ENCODE results near the gene LRRN2. TPM values are rescaled to one million over a fixed set of nuclear protein-coding genes. Genes with fewer than 3 reads are reported as not detected.

The LRRN2 gene
- total and polyA plus RNA-seq, 2 experiments from 2014 or later, result 7.0 to 27.9 TPM

- H2AFZ ChIP-seq, result no peak overlapping the region
- H3K4me3 ChIP-seq, result no peak overlapping the region
- peaks cover 6% of the 10 kb centered on the region for H3K4me1 ChIP-seq (ENCODE audit: insufficient read depth)
- peaks cover 14% of the 10 kb centered on the region for H3K27me3 ChIP-seq
- no peak for TF ChIP-seq EZH2phosphoT487 (IDR thresholded peaks at IDR 0.05; ENCODE audit: low read depth, severe bottlenecking, unreplicated experiment)
- TF ChIP-seq EZH2 (IDR thresholded peaks at IDR 0.05; ENCODE audit: borderline replicate concordance), result peak; percentile 36
- no peak for TF ChIP-seq CTCF (IDR thresholded peaks at IDR 0.05; ENCODE audit: poor library complexity)
- H3K4me2 ChIP-seq, result no peak overlapping the region
- no peaks in the 10 kb centered on the region for H4K20me1 ChIP-seq (ENCODE audit: insufficient read depth, poor library complexity, severe bottlenecking)
- no peaks in the 10 kb centered on the region for H3K79me2 ChIP-seq
- H3K27ac ChIP-seq, result no peak overlapping the region
- no peaks in the 10 kb centered on the region for H3K36me3 ChIP-seq (replicated peaks; ENCODE audit: insufficient read depth, low read depth)
- H3K9me2 ChIP-seq (replicated peaks; ENCODE audit: insufficient read depth), result no peaks in the 10 kb centered on the region
- 56% methylated on average over 9 of the region's 9 CpGs for WGBS (ENCODE audit: low lambda C conversion rate, missing lambda C conversion rate)
- no peak for DNase-seq (ENCODE audit: low spot score)
- H3K9me3 ChIP-seq (ENCODE audit: low read depth), result no peaks in the 10 kb centered on the region
Measured at GRCh38 chr1:204730826-204731459, 45.4 kb upstream of the LRRN2 start.

GRCh38 chr1:204729516-204729915 is 44.0 kb upstream of the LRRN2 start:
- peaks cover 14% of the 10 kb centered on the region for H3K27me3 ChIP-seq
- H2AFZ ChIP-seq, result no peak overlapping the region
- no peaks in the 10 kb centered on the region for H3K9me3 ChIP-seq (ENCODE audit: low read depth)
- H3K4me3 ChIP-seq, result no peak overlapping the region
- H3K79me2 ChIP-seq, result no peaks in the 10 kb centered on the region
- no peak overlapping the region for H3K27ac ChIP-seq
- TF ChIP-seq EZH2phosphoT487 (IDR thresholded peaks at IDR 0.05; ENCODE audit: low read depth, severe bottlenecking, unreplicated experiment) (no peak), EZH2 (IDR thresholded peaks at IDR 0.05; ENCODE audit: borderline replicate concordance) (no peak), CTCF (IDR thresholded peaks at IDR 0.05; ENCODE audit: poor library complexity) (no peak)
- no peaks in the 10 kb centered on the region for H4K20me1 ChIP-seq (ENCODE audit: insufficient read depth, poor library complexity, severe bottlenecking)
- no peak overlapping the region for H3K4me2 ChIP-seq
- 88% methylated on average over 7 of the region's 7 CpGs for WGBS (ENCODE audit: low lambda C conversion rate, missing lambda C conversion rate)
- DNase-seq (ENCODE audit: low spot score), result no peak
- H3K36me3 ChIP-seq (replicated peaks; ENCODE audit: insufficient read depth, low read depth), result no peaks in the 10 kb centered on the region
- no peaks in the 10 kb centered on the region for H3K9me2 ChIP-seq (replicated peaks; ENCODE audit: insufficient read depth)
- H3K4me1 ChIP-seq (ENCODE audit: insufficient read depth), result peaks cover 12% of the 10 kb centered on the region

- no peaks in the 10 kb centered on the region for H3K9me3 ChIP-seq (ENCODE audit: low read depth)
- WGBS (ENCODE audit: low lambda C conversion rate, missing lambda C conversion rate), result 62% methylated on average over 3 of the region's 3 CpGs
- no peak for DNase-seq (ENCODE audit: low spot score)
- TF ChIP-seq EZH2phosphoT487 (IDR thresholded peaks at IDR 0.05; ENCODE audit: low read depth, severe bottlenecking, unreplicated experiment), result no peak
- TF ChIP-seq EZH2 (IDR thresholded peaks at IDR 0.05; ENCODE audit: borderline replicate concordance), result no peak
- no peak for TF ChIP-seq CTCF (IDR thresholded peaks at IDR 0.05; ENCODE audit: poor library complexity)
- H3K4me3 ChIP-seq, result no peak overlapping the region
- H3K9me2 ChIP-seq (replicated peaks; ENCODE audit: insufficient read depth), result no peaks in the 10 kb centered on the region
- no peak overlapping the region for H3K4me2 ChIP-seq
- peaks cover 12% of the 10 kb centered on the region for H3K4me1 ChIP-seq (ENCODE audit: insufficient read depth)
- H2AFZ ChIP-seq, result no peak overlapping the region
- H4K20me1 ChIP-seq (ENCODE audit: insufficient read depth, poor library complexity, severe bottlenecking), result no peaks in the 10 kb centered on the region
- H3K27me3 ChIP-seq, result peaks cover 14% of the 10 kb centered on the region
- no peaks in the 10 kb centered on the region for H3K36me3 ChIP-seq (replicated peaks; ENCODE audit: insufficient read depth, low read depth)
- peak overlapping the region; percentile 52 for H3K27ac ChIP-seq
- H3K79me2 ChIP-seq, result no peaks in the 10 kb centered on the region
Measured at GRCh38 chr1:204728456-204728855, 42.9 kb upstream of the LRRN2 start.
